ENCODE results near the gene DBT. TPM values are rescaled to one million over a fixed set of nuclear protein-coding genes. Genes with fewer than 3 reads are reported as not detected.

Gene DBT
- total RNA-seq, 1 donor = 7.7 TPM

- TF ChIP-seq, protein P1, sequence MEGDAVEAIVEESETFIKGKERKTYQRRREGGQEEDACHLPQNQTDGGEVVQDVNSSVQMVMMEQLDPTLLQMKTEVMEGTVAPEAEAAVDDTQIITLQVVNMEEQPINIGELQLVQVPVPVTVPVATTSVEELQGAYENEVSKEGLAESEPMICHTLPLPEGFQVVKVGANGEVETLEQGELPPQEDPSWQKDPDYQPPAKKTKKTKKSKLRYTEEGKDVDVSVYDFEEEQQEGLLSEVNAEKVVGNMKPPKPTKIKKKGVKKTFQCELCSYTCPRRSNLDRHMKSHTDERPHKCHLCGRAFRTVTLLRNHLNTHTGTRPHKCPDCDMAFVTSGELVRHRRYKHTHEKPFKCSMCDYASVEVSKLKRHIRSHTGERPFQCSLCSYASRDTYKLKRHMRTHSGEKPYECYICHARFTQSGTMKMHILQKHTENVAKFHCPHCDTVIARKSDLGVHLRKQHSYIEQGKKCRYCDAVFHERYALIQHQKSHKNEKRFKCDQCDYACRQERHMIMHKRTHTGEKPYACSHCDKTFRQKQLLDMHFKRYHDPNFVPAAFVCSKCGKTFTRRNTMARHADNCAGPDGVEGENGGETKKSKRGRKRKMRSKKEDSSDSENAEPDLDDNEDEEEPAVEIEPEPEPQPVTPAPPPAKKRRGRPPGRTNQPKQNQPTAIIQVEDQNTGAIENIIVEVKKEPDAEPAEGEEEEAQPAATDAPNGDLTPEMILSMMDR (IDR thresholded peaks at IDR 0.05; ENCODE audit: insufficient read depth, low read length) = no peak
- no peak for DNase-seq (ENCODE audit: low read depth)
These were observed 3.3 kb upstream of the DBT start for GRCh38 chr1:100252901-100253300.

GRCh38 chr1:100250807-100251206 lies 1.2 kb upstream of the DBT start:
- TF ChIP-seq, protein P1 (IDR thresholded peaks at IDR 0.05; ENCODE audit: insufficient read depth, low read length) = no peak
- H3K4me3 ChIP-seq (ENCODE audit: low read depth, low read length) = no peak overlapping the region
- no peak for DNase-seq (ENCODE audit: low read depth)

More at GRCh38 chr1:100252901-100253300, 3.3 kb upstream of the DBT start:
- H3K4me3 ChIP-seq (ENCODE audit: low read depth, low read length) = no peak overlapping the region

- no peak for DNase-seq (ENCODE audit: low read depth)
- peak overlapping the region; percentile 99 for H3K4me3 ChIP-seq (ENCODE audit: low read depth, low read length)
- TF ChIP-seq, protein P1 (IDR thresholded peaks at IDR 0.05; ENCODE audit: insufficient read depth, low read length) = no peak
These were observed 630 bp upstream of the DBT start for GRCh38 chr1:100250264-100250663.

- peak overlapping the region; percentile 99 for H3K4me3 ChIP-seq (ENCODE audit: low read depth, low read length)
- DNase-seq (ENCODE audit: low read depth) = peak; percentile 5
- TF ChIP-seq, protein P1 (IDR thresholded peaks at IDR 0.05; ENCODE audit: insufficient read depth, low read length) = no peak
These were observed 488 bp downstream of the DBT start for GRCh38 chr1:100249155-100249536.

- TF ChIP-seq, protein P1 (IDR thresholded peaks at IDR 0.05; ENCODE audit: insufficient read depth, low read length) = no peak
- H3K4me3 ChIP-seq (ENCODE audit: low read depth, low read length) = no peak overlapping the region
- no peak for DNase-seq (ENCODE audit: low read depth)
These were observed 2.9 kb downstream of the DBT start for GRCh38 chr1:100246738-100247137.

GRCh38 chr1:100240631-100241030 lies 9.0 kb downstream of the DBT start:
- DNase-seq (ENCODE audit: low read depth) = no peak
- TF ChIP-seq, protein P1 (IDR thresholded peaks at IDR 0.05; ENCODE audit: insufficient read depth, low read length) = no peak
- H3K4me3 ChIP-seq (ENCODE audit: low read depth, low read length) = no peak overlapping the region

GRCh38 chr1:100239961-100240360 lies 9.7 kb downstream of the DBT start:
- no peak overlapping the region for H3K4me3 ChIP-seq (ENCODE audit: low read depth, low read length)
- TF ChIP-seq, protein P1 (IDR thresholded peaks at IDR 0.05; ENCODE audit: insufficient read depth, low read length) = no peak
- DNase-seq (ENCODE audit: low read depth) = no peak

Data from fibroblast of the aortic adventitia (primary cell).